Transverse colon (tissue), 4 donors: ENCODE results near the gene ARHGEF33. TPM values are rescaled to one million over a fixed set of nuclear protein-coding genes. Genes with fewer than 3 reads are reported as not detected.
A peak's percentile ranks its signal among the peaks of the same experiment; 100 is the strongest.

Experiments
- DNase-seq: peaks from one replicate; pipeline ENCODE4 v3.0.0-alpha.2; 2019
- H3K27ac ChIP-seq, 4 donors: fragments of 200-600 bp; sonication (generic); 2 replicates each; pipeline ENCODE4 v1.5.1; 2016 to 2018; ENCODE audit warnings: inconsistent platforms in 4 of 4
- H3K27me3 ChIP-seq: fragments of 200-600 bp; sonication (generic); 2 replicates; pipeline ENCODE4 v1.5.1; 2017; ENCODE audit warnings: inconsistent platforms
- H3K36me3 ChIP-seq, 4 donors: fragments of 200-600 bp; sonication (generic); 2 replicates each; pipeline ENCODE4 v1.5.1; 2017 to 2019; ENCODE audit warnings: inconsistent platforms in 4 of 4
- H3K4me1 ChIP-seq, 4 donors: fragments of 200-600 bp; sonication (generic); 2 replicates each; pipeline ENCODE4 v1.5.1; 2017 to 2020; ENCODE audit warnings: inconsistent platforms in 4 of 4
- H3K4me3 ChIP-seq, 4 donors: fragments of 200-600 bp; sonication (generic); 1 replicate in 1 of 4; 2 replicates in 3 of 4; pipeline versions ENCODE4 v1.5.1 to v1.6.1; 2017 to 2019; ENCODE audit warnings: inconsistent platforms in 4 of 4
- H3K9me3 ChIP-seq, 2 donors: fragments of 200-600 bp; sonication (generic); 2 replicates each; pipeline ENCODE4 v1.5.1; 2017 to 2019; ENCODE audit warnings: inconsistent platforms in 2 of 2
- EP300 ChIP-seq: sonication (generic); formaldehyde crosslinking; IDR thresholded peaks from one replicate; pipeline ENCODE4 v1.6.1; 2017; ENCODE audit warnings: antibody characterized with exemption, low read depth
- POLR2A ChIP-seq: fragments of 450-650 bp; IDR thresholded peaks from one replicate; pipeline ENCODE4 v1.6.1; 2016; ENCODE audit warnings: antibody characterized with exemption, mild to moderate bottlenecking, moderate library complexity
- POLR2AphosphoS5 ChIP-seq, 3 donors: sonication (generic); formaldehyde crosslinking; IDR thresholded peaks; one replicate each; pipeline ENCODE4 v1.6.1; 2016; ENCODE audit warnings: antibody characterized with exemption in 3 of 3
- WGBS, 2 donors: methylation state at CpG; one replicate each; pipeline ENCODE4 v1.1.5; 2018; ENCODE audit warnings: low coverage in 1 of 2; 5-methylcytosine and 5-hydroxymethylcytosine counted together
- in situ Hi-C, 4 donors: fragments of 200-750 bp; cut with MboI; loops; one replicate each; pipeline versions ENCODE4 v1.15.0 to v1.15.1; 2017; ENCODE audit warnings: low sequenced_read_pairs in 3 of 4, low pct_ligation_motif_present in 1 of 4, low pct_unique_long_range_greater_than_20kb in 1 of 4
- intact Hi-C: fragments of 100-400 bp; cut with DNase I; formaldehyde crosslinking; loops from one replicate; pipeline ENCODE4 v1.15.1; 2023; ENCODE audit warnings: low total_unique reads
- total RNA-seq, 4 donors: library from RNA; depleted of rRNA; stranded (reverse); fragments of >200 nt; gene quantifications; one replicate each; pipeline ENCODE4 v1.1.0, GENCODE V29; 2016
- TF ChIP-seq, protein P1 (sequence below), 5 experiments: fragments of 200-600 bp in 3 of 5; fragments of 450-650 bp in 2 of 5; sonication (generic) in 3 of 5; IDR thresholded peaks; 1 replicate in 2 of 5; 2 replicates in 3 of 5; pipeline ENCODE4 v1.5.1; 2016 to 2017; ENCODE audit warnings: antibody characterized with exemption in 5 of 5, inconsistent platforms in 3 of 5, mild to moderate bottlenecking in 2 of 5, moderate library complexity in 1 of 5

ARHGEF33 gene
- total RNA-seq, 4 donors from 2014 or later = 0.14 to 0.32 TPM; not detected in 2

- intact Hi-C loops = no loop called here
- Histone ChIP-seq H3K4me1 (peaks cover 0 to 10% (median 7%) of the 10 kb centered on the region in 4 donors), H3K27ac (no peak overlapping the region), H3K27me3 (peaks cover 6% of the 10 kb centered on the region), H3K9me3 (no peaks in the 10 kb centered on the region), H3K4me3 (peak overlapping the region in 2 of 4 donors; percentile 19 to 45), H3K36me3 (no peaks in the 10 kb centered on the region)
- in situ Hi-C loops = no loop called here
- no peak for DNase-seq
- TF ChIP-seq, protein P1, sequence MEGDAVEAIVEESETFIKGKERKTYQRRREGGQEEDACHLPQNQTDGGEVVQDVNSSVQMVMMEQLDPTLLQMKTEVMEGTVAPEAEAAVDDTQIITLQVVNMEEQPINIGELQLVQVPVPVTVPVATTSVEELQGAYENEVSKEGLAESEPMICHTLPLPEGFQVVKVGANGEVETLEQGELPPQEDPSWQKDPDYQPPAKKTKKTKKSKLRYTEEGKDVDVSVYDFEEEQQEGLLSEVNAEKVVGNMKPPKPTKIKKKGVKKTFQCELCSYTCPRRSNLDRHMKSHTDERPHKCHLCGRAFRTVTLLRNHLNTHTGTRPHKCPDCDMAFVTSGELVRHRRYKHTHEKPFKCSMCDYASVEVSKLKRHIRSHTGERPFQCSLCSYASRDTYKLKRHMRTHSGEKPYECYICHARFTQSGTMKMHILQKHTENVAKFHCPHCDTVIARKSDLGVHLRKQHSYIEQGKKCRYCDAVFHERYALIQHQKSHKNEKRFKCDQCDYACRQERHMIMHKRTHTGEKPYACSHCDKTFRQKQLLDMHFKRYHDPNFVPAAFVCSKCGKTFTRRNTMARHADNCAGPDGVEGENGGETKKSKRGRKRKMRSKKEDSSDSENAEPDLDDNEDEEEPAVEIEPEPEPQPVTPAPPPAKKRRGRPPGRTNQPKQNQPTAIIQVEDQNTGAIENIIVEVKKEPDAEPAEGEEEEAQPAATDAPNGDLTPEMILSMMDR (IDR thresholded peaks at IDR 0.05) = no peak
- no peak for TF ChIP-seq EP300
- whole genome bisulfite sequencing, 2 donors = 20 to 65% methylated on average over 1 to 34 of the region's 34 CpGs
Measured at GRCh38 chr2:38960609-38961320, 71.1 kb downstream of the ARHGEF33 start.

DNA sequence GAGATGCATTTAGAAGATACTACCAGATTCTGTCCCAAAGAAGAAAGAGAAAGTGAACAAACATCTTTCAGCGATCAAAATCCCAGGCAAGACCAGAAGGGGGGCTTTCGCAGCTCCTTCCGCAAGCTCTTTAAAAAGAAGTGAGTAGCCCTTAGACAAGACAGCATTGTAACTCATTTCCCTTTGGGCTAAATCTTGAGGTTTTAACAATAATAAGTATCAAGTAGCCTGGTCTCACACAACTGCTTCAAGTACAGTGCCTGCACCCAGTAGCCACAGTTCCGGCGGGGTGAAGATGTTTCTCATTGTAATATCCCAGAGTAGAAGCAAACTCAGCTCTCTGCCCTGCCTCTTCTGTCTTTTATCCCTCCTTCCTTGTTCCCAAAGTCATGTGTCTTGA lies 76.3 kb downstream of the ARHGEF33 start:
- Histone ChIP-seq H3K4me1 (no peaks in the 10 kb centered on the region), H3K27me3 (no peaks in the 10 kb centered on the region), H3K36me3 (no peaks in the 10 kb centered on the region), H3K9me3 (no peaks in the 10 kb centered on the region), H3K27ac (no peak overlapping the region), H3K4me3 (no peak overlapping the region)
- intact Hi-C loops (no loop called here), in situ Hi-C loops (no loop called here)
- no peak for TF ChIP-seq POLR2AphosphoS5 (IDR thresholded peaks at IDR 0.05)
- no peak for TF ChIP-seq POLR2A
- TF ChIP-seq EP300 = no peak
- TF ChIP-seq, protein P1 (IDR thresholded peaks at IDR 0.05) = no peak
- no peak for DNase-seq
- 95 to 100% methylated on average over 3 to 5 of the region's 5 CpGs for WGBS, 2 donors

DNA sequence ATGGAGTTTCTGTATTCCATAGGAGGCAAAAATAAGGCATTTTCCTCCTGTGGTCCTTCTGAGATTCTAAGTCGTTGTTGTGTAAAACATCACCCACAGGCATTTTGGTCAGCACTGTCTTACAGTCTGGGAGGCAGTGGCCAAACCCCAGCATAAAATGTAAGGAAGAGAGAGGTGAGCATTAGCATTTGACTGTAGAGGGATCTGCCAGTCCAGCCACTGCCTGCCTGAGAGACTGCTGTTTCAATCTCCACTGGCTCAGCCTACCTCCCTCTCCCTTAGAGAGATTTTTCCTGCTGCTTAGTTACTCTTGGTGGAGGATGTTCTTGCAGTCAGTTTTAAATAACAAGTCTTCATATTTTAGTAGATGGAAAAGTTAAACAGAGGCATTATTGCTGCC lies 77.0 kb downstream of the ARHGEF33 start:
- no peak for TF ChIP-seq EP300
- TF ChIP-seq POLR2AphosphoS5 (IDR thresholded peaks at IDR 0.05) = no peak
- TF ChIP-seq, protein P1 (IDR thresholded peaks at IDR 0.05) = no peak
- no peak for TF ChIP-seq POLR2A

DNA sequence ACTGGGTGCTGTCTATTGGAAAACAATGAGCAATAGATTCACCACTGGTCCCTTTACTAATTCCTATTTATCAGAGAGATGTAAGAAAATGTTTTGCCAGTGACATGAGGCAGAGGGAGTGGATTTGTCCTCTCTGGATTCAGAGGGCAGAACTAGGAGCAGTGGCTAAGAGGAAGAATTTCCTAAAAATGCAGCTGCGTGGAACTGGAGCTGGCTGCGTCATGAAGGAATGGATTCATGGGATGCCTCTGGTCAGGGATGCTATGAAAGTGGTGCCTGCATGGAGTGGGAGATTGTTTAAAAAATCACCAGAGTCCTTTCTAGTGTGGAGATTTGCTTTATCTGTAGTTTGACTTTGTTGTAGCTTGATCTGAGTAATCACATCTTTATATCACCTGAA lies 78.3 kb downstream of the ARHGEF33 start:
- WGBS, 2 donors = 98 to 100% methylated on average over 1 to 2 of the region's 2 CpGs
- no peaks in the 10 kb centered on the region for H3K9me3 ChIP-seq
- H3K4me3 ChIP-seq = no peak overlapping the region
- intact Hi-C loops (no loop called here), in situ Hi-C loops (no loop called here)
- no peaks in the 10 kb centered on the region for H3K4me1 ChIP-seq
- no peak overlapping the region for H3K27ac ChIP-seq
- DNase-seq = no peak
- TF ChIP-seq EP300 (no peak), POLR2A (no peak), POLR2AphosphoS5 (IDR thresholded peaks at IDR 0.05) (no peak)
- TF ChIP-seq, protein P1 (IDR thresholded peaks at IDR 0.05) = no peak
- no peaks in the 10 kb centered on the region for H3K36me3 ChIP-seq
- no peaks in the 10 kb centered on the region for H3K27me3 ChIP-seq

More for the DNA sequence above, 77.0 kb downstream of the ARHGEF33 start:
- Histone ChIP-seq H3K27ac (no peak overlapping the region), H3K4me1 (no peaks in the 10 kb centered on the region), H3K36me3 (no peaks in the 10 kb centered on the region), H3K9me3 (no peaks in the 10 kb centered on the region), H3K27me3 (no peaks in the 10 kb centered on the region), H3K4me3 (no peak overlapping the region)
- WGBS, 2 donors = 57 to 76% methylated on average over 1 of the region's 1 CpG
- in situ Hi-C loops (no loop called here), intact Hi-C loops (no loop called here)
- no peak for DNase-seq
